Stimulated activated CD4-positive, alpha-beta T cell treated with anti-CD3 and anti-CD28 coated beads, TNF-alpha, amount 100 ng/mL, for 4 hours (primary cell): ENCODE data around the gene MEGF10.

Source experiments
- DNase-seq, 3 experiments: peaks; one replicate each; pipeline ENCODE4 v3.0.0-alpha.2; 2020; ENCODE audit warnings: low read depth in 3 of 3

The MEGF10 gene

DNA sequence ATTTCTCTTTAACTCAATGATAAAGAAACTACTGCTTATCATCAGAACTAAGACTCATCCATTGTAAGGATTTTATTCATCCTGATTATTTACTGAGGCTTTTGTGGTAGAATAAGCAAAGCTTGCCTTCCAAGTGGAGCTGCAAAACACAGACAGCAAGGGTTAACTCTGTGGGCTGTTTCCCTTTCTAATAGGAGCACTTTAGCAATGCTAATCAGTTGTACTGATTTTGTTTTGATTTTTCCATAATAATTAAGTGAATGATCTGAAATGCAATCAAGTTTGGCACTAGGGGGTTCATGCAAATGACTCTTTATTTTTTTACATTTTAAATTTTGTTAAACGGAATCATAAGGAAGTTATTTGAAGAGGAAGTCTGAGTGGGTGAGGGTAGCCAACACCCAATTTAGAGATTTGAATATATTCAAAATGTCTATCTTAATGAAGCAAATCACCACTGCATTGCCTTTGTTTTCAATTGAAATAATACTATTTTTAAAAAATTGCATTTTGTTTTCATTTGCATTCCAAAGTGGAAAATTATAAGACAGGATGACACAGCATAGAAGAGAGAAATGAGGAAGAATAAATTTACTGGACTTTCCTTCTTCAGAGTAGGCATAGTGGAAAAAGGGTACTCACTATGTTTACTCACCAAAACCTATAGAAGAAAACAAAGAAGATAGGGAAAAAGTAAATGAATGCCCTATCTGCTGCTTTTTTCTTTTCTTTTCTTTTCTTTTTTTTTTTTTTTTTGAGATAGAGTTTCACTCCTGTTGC, 36.6 kb downstream of the MEGF10 start:
- no peak for DNase-seq

DNA sequence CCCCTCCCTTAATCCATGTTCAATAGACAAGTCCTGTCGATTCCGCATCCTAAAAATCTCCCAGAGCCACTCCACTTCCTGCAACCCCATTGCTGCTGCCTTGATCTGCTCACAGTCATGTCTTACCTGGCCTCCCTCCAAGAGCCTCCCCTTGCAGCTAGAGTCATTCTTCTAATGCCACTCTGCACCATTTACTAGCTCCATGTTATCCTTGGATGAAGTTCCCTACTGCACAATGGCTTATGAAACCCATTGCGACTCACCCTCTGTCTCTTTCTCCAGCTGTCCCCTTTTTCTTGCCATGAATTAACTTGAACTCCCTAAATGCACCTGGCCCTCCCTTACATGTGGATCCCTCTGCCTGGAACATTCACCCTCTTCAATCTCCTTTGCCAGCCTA, 39.5 kb downstream of the MEGF10 start:
- no peak for DNase-seq

DNA sequence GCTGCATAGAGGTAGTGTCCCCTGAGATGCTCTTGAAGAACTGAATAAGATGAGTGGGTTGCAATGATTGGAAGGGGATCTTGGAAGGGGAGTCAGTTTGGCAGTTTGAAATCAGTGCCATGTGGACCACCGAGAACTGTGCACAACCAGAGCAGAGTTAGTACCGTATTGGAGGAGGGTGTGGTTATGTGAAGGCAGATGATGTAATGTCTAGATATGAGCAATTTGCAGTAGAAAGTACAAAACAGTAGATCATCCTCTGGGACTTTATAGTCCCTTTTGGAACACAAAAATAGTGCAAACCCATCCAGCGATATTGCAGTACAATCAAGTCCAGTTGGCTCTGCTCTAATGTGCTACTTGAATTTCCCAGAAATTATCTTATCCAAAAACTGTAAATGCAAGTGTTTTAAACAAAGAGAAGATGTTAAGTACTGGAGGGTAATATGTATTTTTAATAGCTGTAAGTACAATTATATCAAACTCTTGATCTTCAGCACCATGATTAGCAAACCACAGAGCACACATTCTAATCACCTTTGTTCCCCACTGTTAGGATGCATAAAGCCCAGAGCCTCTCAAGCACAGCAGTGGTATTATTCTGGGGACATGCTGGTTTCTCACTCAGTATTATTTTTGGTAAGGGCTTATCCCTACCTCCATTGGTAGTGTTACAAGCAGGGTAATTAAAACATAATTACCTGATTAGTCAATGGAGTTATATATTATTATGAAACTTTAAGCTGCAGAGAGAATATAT, 41.5 kb downstream of the MEGF10 start:
- DNase-seq: no peak

- DNase-seq: no peak
Measured at GRCh38 chr5:127333483-127333882, 42.9 kb downstream of the MEGF10 start.

DNA sequence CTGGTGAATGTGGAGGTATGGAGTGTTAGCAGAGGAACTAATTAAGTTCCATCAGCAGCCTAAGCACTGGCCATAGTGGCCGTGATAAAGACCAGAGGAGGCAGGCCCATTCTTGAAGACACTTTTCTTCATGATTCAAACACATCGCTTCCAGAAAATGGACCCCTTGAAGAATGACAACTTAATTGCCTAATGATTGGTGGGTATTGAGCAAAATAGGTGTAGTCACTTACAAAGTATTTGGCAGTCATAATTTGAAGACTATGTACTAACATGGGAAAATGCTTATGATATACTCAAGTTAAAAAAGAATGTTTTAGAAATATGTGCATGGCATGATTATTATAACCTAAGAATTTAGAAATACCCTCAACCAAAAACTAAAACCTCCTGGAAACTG, 44.8 kb downstream of the MEGF10 start:
- DNase-seq: no peak

DNA sequence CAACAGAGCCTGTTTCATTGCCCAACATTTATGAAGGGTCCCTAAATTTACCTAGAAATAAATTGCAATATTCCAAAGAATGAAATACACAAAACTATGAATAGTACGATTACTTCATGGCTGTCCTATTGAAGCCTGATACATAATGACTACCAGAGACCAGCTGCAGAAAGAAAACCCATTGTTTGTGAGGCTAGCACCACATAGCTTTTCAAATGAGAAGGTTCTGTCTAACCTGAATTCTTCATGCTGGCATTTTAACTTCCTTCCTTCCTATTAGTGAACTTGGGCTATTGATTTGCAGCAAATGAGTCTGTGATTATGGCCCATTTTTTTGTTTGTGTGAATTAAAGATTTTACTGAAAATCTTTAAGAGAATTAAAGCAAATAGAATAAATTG, 47.3 kb downstream of the MEGF10 start:
- no peak for DNase-seq

DNA sequence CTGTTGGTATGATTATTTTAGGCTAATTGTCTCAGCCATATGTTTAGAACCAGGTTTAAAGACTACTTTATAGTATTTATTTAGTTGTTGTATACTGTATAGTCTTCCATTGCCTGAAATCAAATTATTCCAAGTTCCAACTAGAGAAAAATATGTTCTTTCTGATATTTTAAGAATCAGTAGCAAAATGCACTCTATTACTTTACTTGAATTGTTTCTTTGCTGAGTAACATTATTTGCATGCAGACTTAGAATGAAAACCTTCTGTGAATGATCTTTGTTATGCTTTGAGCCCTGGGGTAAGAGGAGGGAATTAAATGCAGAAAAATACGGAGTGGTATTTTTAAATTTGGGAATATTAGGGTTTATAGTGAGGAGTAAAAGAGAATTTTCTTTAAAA, 47.9 kb downstream of the MEGF10 start:
- DNase-seq: no peak

GRCh38 chr5:127340606-127341005, 50.0 kb downstream of the MEGF10 start:
- DNase-seq: no peak

DNA sequence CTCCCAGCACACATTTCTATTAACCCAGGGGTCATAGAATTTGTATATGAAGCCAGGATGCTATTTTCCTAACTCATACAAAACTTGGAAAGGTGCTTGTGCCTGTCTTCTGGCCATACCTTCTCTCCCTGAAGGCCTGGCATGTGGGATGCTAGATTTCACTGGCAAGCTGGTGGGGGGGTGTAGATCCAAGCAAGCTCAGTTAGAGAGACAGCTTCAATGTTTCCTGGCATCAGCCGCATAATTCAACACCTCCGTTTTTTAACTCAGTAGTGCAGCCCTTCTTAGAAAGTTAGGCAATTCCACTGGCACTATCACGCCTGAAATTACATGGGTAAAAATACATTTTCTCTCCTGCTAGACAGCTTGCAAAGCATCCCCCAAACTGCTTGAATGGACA, 51.8 kb downstream of the MEGF10 start:
- no peak for DNase-seq

- DNase-seq: no peak
Measured at GRCh38 chr5:127343313-127343712, 52.7 kb downstream of the MEGF10 start.

DNA sequence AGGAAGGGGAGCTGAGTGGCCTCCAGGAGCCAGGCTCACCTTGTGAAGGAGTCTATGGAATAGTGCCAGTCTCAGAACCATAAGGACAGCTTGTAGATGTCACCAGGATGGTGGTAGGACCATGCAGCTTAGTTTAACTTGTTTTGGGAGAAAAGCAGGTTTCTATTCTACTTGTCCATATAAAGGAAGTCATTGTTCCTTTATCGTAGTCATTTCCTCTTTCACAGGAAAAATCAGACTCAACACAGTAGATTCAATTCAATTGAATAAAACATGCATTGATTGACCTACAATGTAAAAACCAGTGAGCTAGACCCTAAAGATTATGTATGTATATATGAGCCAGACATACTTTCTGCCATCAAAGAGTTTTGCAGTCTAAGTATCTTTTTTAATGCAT, 53.3 kb downstream of the MEGF10 start:
- no peak for DNase-seq

DNA sequence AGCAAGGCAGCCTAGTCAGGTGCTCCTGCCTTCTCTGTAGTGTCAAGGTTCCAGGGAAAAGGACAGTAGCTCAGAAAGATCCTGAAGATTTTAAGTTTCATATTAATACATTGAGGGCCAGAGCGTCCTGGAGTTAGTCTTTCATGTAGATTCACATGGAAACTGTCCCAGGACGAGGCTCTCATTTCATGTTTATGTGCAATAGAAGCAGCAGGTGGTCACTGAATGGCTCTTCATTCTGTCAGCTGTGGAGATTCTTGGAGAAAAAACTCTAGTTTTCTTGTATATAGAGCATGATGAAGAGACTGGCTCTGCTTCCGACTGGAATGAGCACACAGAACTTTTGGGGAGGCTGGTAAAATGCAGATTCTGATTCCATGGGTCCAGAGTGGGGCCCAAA, 54.3 kb downstream of the MEGF10 start:
- no peak for DNase-seq

DNA sequence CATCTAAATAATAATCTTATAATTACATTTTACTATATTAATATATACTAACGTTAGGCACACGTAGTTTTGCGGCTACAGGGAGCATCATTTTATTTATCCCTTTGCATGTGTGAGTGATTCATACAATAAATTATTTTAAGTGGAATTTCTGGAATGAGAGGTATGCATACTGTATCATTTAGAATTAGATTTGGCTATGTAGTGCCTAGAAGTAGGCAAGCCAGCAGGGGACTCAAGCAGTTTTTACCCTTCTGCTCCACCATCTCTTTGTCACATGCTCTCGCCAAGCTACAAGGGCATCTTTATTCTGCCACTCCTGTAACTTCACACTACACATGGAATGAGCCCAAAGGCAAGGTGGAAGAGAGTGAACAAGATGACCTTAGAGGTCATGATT, 60.8 kb downstream of the MEGF10 start:
- no peak for DNase-seq

DNA sequence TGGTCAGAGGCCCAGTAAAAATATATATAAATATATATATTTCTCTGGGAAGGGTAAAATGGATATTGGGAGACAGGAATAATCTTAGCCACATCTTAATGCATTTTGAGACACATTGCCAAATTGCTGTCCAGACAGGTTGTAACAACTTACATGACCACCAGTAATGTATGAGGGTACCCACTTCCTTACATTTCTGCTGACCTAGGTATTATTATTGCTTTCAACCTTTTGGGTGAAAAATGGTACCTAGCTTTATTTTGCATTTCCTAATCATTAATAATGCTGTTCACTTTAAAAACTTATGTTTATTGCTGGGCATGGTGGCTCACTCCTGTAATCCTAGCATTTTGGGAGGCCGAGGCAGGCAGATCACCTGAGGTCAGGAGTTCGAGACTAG, 61.5 kb downstream of the MEGF10 start:
- no peak for DNase-seq

GRCh38 chr5:127353327-127353726, 62.7 kb downstream of the MEGF10 start:
- DNase-seq: no peak

DNA sequence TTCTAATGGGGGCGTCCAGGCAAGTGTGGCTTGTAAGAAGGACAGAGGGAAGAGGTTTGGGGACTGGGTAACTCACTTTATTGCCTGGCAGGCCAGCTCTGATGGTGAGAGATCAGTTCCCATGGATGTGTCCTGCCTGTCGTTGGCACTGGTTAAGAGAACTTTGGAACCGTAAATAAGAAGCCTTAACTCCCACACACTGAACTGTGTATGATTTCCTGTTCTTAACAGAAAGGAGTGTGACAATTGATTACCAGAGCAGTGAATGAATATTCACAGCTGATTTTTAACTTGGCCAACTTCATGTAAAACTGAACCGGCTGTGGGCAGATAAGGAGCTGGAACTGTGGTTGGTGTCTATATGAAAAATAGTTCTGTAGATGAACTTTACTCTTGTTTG, 63.2 kb downstream of the MEGF10 start:
- no peak for DNase-seq

- DNase-seq: no peak
Measured at GRCh38 chr5:127355337-127355736, 64.7 kb downstream of the MEGF10 start.

GRCh38 chr5:127358284-127358683, 67.7 kb downstream of the MEGF10 start:
- no peak for DNase-seq

DNA sequence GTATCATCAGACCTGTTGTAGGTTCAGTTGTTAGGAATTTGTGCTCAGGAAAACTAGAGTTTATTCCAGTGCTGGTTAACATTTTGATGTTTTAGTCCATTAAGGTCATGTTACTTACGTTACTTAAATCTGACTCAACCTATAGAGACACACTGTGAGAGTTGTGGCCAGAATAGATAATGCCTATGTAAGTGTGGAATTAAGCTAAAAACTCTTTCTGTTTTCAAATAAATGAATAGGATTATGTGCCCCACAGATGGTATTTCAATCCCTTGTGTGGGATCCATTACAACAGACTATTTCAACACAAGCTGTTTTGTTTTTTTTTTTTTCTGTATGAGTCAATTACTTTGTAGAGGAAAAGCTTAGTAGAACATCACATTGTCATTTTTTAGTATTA, 68.1 kb downstream of the MEGF10 start:
- no peak for DNase-seq

DNA sequence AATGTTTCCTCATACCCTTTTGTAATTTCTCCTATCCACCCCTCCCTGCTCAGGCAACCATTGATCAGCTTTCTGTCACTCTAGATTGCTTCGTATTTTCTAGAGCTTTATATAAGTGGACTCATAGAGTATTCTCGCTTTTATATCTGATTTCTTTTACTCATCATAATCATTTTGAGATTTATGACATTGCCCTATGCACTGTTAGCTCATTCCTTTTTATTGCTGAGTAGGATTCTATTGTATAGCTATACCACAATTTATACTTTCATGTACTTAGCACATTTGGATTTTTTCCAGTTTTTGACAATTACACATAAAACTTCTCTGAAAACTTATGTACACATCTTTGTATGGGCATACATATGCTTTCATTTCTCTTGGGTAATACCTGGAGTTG, 68.9 kb downstream of the MEGF10 start:
- no peak for DNase-seq

DNA sequence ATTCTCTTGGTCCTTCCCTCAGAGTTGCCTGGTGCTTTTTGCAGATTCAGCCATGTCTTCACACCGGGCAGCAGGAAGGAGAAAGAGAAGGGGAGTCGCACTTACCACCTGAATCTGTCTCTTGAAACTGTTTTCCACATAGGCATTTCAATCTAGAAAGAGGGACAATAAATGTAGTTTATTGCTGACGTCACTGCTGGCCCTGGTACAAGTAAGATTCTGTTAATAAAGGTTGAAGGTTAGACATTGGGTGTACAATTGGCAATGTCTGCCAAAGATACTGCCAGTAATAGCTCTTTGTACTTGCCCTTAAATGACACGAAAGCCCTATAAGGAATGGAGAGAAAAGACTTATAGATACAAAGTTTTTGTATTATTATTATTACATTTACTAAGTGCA, 72.8 kb downstream of the MEGF10 start:
- DNase-seq: no peak

GRCh38 chr5:127367029-127367428, 76.4 kb downstream of the MEGF10 start:
- no peak for DNase-seq

DNA sequence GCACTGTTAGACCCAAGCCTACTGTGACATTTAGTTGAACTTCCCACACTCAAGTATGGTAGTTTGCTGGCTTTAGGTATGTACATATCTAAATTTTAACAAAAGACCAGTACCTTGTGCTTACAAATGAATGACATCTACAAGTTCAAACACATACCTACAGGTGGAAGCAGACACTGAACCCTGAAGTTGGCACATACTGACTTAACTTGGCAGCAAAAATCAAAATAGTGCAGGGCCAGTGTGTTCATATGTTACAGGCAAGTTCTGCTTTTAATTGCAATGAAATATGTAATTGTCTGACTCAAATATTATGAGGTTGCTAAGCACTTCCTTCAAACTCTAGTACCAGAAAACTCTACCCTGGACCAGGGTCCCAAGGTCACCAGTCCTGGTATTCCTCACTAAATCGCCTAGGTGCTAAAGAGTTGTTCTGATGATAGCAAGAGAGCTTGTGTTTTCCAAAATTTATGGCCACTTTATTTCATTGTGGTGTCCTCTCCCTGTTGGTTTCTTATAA, 77.4 kb downstream of the MEGF10 start:
- DNase-seq: no peak
